Heart left ventricle (tissue), 13 donors: ENCODE data around the gene TRMT10A.

Source experiments
- CTCF ChIP-seq, 12 donors: fragments of 200-600 bp; sonication (generic) in 4 of 12; IDR thresholded peaks; one replicate each; pipeline versions ENCODE4 v1.5.0 to v1.8.0; 2018 to 2022; ENCODE audit warnings: antibody characterized with exemption in 12 of 12, mild to moderate bottlenecking in 5 of 12
- POLR2A ChIP-seq, 2 donors: fragments of 450-650 bp; IDR thresholded peaks; one replicate each; pipeline ENCODE4 v1.6.1; 2017; ENCODE audit warnings: antibody characterized with exemption in 2 of 2, mild to moderate bottlenecking in 2 of 2, moderate library complexity in 2 of 2
- donor health status: ischemic (EF 13 %, LVEDD 7.1; RV severe dilation, severe dysfunction).
- donor health status: DM: no; HTN: yes; CAD: no.
- donor health status: DM: no; HTN: no; CAD: no.
- donor health status: ischemic (EF 25% LVEDD 6.9; RV normal size, moderate dysfunction).
- donor health status: ischemic (EF 25% LVEDD 5.7; RV mildly dilated, moderate dysfunction).
- donor health status: ischemic (EF 35%, LVEDD 5.7; RV mildly dilated, moderate dysfunction).
- donor health status: nonischemic (EF 11% LVEDD 7.7; RV severe dilation, severe dysfunction).
- donor health status: DM: yes; HTN: yes; CAD: no.
- donor health status: PGD.
- donor health status: ischemic (EF 29% LVEDD 5.4; RV normal size, mild dysfunction).
- donor health status: nonischemic (EF 23%, LVEDD 6.1; RV moderate dilation, normal function).

GRCh38 chr4:99612281-99612680 is 48.4 kb upstream of the TRMT10A start:
- TF ChIP-seq CTCF (IDR thresholded peaks at IDR 0.05) (no peak), POLR2A (IDR thresholded peaks at IDR 0.05) (no peak)
